Frontal cortex (tissue), 4 donors: ENCODE data around the gene DCTN1. TPM values are rescaled to one million over a fixed set of nuclear protein-coding genes. Genes with fewer than 3 reads are reported as not detected.
"Not testable (repeated sequence)": the region's sequence is repeated elsewhere in the genome, so short reads cannot be mapped to it uniquely, and the experiment has no call there.

ENCODE experiments used
- DNase-seq, 2 donors: peaks; one replicate each; pipeline ENCODE4 v3.0.0; 2012; ENCODE audit warnings: low spot score in 2 of 2
- FAIRE-seq: peaks from 2 replicates; lab custom pipeline; 2012; peaks lifted over from hg19 to GRCh38; lab: Jason Lieb, UNC
- total RNA-seq: library from RNA; depleted of rRNA; stranded (reverse); fragments of >200 nt; gene quantifications from one replicate; pipeline ENCODE4 v1.2.3, GENCODE V29; 2014
- donor health status: control.
- donor health status: control.
- donor health status: control.

The DCTN1 gene
- total RNA-seq, 1 donor from 2014 or later = 111 TPM

DNA sequence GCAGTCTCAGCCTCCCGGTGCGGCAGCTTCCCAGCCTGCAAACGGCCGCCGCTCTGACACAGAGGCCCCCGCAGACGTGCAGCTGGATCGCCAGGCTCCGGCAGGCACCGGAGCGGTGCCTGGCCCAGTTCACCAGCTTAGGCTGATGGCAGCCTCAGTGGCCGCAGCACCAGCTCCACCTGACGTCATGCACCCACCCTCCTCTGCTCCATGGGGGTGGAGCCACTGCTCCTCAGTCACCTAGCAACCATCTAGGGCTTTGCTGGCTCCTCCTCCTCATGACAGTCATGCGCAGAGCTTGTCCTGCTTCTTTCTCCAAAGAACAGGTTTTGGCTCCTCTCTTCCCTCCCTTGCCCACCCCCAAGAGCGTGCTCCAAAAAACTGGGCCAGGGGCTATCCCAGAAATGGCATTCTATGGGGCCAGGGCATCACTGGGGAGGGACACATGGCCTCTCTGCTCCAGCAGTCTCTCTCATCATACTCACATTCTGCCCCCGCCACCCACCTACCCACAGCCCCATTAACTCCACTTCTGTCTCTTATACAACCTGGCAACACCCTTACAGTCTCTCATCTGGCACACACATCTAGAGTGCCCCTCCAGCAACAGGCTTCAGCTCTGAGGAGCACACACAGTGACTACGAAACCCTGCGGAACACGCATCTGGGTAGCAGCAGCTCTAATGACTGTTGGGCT, 5.5 kb downstream of the DCTN1 start:
- DNase-seq (peak; percentile 80 to 96), FAIRE-seq (peak; percentile 67)

DNA sequence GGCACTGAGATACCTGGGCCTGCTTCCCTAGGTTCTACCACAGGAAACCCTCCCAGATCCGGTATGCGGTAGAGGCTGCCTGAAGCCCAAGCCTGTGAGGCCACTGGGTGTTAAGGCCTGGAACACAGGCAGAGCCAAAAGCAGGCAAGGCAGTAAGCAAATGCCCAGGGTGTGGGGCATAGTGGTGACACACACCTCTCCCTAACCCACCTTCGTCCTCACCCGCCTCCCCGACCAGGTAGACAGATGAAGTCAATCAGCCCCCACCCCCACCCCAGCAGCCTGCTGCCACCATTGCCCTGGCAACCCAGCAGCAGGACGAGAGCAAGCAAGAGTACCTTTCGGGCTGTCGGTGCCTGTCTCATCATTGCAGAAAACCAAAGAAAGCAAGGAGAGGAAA, 6.1 kb downstream of the DCTN1 start:
- DNase-seq = no peak
- FAIRE-seq = no peak

DNA sequence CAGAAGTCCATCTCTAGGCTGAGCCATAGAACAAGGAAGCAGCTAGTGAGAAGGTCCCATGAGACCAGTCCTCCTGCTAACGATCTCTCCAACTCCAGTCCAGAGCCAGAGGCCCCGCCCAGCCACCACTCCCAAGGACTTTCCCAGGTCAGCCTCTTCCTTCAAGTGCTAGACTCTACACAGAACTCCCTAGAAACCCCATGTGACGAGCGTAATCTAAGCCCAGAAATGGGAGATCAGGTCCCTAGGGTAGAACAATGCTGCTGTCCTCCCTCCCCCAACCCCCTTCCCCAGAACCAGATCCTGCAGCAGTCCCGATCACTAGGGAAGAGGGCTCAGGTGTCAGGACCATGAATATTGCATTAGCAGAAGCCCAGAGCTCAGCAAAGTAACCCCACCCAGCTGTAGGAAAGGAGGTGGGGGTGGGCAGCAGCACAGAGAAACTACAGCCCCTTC, 6.9 kb downstream of the DCTN1 start:
- no peak for FAIRE-seq
- no peak for DNase-seq

DNA sequence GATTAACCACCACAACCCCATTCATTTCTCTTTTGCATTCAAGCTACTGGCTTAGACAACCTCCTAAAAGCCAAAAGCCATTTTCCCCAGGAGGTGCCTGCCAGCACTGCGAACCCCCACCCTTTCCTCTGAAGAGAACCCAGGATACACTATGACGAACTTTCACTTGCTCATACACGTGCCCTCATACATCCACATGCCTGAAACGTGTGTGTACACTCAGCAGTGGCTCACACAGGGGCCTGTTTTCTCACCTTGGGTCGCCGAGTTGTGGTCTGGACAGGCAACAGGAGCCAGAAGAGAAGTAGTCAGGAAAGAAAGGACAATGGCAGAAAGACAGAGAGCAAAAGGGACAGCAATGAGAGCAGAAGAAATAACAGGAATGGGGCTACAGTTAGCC, 7.4 kb downstream of the DCTN1 start:
- DNase-seq (no peak), FAIRE-seq (no peak)

DNA sequence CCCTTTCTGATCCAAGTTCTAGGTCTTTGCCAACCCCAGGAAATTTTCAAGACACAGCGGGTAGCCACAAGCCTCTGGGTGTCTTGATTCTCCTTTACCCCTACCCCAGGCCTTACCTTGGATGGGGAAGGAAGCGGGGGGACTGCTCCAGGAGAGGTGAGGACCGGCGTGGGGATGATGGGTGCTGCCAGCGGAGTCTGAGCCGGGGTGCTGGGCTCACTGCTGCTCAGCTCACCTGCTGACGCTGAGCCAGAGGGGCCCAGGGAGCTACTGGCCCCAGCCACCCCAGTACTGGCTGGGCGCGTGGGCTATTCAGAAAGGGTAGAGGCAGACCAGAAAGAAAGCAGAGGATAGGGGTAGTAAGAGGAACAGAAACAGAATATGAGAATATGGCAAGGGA, 8.7 kb downstream of the DCTN1 start:
- no peak for DNase-seq
- FAIRE-seq = no peak

DNA sequence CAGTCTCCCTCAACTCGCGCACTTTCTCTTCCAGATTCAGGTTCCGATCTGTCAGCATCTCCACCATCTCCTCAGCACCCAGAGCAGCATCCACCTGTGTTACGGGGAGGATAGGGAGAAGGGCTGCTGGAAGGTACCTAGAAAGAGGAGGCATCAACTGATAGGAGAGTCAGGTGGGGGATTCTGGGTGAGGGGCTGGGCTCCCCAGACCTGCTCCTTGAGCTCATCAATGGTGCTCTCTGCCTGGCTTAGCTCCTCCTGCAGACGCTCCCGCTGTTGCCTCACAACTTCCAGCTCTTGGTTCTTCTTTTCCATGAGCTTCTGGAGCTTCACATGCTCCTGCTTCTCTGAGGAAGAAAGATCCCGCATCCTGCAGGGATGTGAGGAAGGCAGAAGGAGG, 10.1 kb downstream of the DCTN1 start:
- no peak for FAIRE-seq
- DNase-seq = no peak

DNA sequence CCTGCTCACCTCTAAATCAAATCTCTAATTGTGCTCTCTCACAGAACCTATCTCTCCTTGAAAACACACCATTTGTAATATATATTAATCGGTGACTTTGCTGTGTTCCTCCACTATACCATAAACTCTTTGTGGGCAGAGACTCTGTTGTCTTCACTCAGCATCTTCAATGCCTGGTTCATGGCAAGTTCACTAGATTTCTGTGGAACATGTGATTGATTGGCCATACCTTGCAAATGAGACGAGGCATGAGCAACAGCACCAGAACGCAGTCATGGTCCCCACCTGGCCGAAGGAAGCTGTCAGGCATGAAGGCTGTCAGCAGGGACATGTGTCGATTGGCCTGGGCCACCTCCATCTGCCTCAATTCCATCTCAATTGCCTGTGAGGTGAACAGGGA, 11.6 kb downstream of the DCTN1 start:
- FAIRE-seq (no peak), DNase-seq (no peak)

DNA sequence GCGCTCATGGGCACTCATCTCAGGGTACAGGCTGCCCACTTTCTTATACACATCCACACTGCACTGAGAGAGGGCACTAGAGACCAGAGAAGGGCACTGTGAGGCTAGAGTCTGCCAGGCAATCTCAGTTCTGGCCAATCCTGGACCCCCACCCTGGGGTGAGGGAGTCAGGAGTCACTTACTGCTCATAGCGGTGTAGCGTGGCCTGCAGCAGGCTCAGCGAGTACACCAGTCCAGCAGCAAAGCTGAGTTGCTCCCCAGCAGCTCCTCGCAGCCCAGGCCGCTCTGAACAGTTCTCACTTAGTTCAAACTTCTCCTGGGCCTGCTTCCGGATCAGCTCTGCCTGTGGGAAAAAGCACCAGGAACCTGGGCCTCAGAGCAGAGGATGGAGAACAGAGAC, 12.3 kb downstream of the DCTN1 start:
- FAIRE-seq = no peak
- no peak for DNase-seq

DNA sequence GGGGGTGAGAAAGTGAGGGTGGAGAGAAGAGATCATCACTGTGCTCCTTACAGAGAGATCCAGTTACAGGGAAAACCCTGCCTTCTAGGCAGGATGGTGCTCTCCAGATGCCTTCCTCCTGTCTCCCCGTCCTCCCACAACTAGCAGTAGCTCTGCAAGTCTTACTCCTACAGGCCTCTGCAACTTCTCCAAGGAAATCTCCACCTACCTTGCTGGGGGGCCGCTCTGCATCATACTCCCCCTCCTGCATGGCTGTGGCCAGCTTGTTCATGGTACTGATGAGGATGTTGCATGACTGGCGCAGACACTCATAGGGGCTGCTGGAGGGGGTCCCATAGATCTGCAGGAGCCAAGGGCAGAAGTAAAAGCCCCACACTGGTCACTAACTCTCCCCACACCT, 14.1 kb downstream of the DCTN1 start:
- FAIRE-seq = no peak
- no peak for DNase-seq

DNA sequence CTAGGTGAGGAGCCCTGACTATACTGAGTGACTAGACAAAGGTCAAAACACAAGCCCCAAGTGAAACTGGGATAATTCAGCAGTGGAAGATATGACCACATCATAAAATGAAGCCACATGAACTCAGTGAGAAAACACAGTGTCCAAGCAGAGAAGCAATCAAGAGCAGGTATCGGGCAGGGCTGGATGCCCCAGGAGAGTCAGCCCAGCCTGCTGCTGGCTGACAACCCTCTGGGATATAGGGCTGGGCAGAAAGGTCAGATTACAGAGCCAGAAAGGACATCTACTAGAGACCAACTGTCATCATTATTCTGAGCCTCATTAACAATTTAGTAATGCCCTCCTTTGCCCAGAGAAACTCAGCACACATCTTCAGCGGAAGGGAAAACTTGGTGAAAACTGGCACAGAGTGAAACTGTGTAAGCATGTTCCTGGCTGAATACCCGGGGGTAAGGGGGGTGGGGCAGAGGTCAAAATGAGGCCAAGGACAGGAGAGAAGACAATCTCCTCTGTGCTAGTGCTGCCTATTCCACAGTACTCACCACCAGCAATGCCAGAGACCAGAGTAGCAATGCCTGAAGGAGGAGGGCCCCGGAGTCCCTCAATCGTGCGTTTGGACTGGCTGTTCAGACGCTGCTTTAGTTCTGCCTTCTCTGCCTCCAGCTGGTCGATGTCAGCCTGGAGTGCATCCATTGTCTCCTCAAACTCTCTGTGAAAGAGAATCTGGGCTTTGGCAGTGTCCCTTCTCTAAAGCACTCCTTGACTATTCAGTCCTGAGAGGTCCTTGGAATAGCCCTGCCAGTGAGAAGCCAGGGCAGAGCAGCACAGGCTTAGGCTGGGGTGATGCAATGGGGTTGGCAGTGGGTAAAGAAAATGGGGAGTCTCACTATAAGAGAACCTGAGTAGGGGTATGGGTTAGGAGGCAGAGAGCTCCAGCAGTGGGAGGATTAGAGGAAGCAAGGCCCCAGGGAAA, 15.3 kb downstream of the DCTN1 start:
- no peak for FAIRE-seq
- no peak for DNase-seq

DNA sequence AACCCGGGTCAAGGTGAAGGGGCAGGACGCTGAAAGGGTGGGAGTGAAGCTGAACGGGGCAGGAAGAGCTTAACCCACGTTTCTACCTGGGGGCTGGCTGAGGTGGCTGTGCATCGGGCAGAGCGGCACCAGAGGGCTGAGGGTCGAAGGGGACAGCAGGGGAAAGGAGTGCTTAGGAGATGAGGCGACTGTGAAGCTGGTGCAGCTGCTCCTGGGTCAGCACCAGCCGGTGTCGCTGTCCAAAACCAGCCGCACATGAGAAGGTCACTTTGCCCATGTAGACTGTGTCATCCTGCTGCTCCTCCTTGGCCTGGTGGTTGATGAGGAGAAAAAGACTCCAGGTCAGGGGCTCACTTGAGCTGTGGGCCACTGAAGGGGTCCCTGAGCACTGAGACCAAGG, 18.8 kb downstream of the DCTN1 start:
- FAIRE-seq = no peak
- no peak for DNase-seq

DNA sequence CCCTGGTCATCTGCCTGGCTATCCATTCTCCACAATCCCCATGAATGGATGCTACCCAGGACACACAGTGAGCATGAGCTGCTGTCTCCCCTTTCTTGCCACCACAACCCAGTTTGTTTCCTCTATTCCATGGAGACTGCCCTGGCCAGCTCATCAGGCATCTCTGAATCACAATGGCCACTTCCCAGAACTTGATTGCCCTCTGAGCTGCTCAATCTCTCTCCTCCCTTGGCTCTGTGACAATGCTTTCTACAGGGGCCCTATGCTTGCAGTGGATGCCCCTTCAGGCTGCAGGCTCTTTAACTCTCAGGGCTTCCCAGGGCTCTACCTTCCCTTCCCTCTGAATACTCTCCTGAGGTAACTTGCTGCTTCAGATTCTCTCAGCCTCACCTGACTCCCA, 22.5 kb downstream of the DCTN1 start:
- no peak for DNase-seq
- FAIRE-seq = no peak

DNA sequence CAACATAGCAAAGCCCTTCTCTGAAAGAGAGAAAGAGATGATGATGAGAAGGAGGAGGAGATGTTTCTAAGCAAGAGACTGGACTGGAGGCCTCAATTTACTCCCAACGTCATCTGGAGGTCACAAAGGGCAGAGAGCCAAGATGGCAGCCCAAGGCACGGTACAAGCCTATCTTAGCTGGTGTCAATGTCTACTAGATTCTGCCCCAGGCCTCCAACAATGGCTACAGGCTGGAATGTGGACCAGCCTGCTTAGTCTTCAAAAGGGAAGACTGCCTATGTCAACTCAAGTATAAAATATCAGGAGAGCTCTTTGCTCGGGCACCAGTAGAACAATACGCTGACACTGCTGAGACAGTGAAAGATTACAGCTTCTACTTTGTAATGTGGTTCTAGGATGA, 30.2 kb downstream of the DCTN1 start:
- FAIRE-seq (no peak), DNase-seq (no peak)

DNA sequence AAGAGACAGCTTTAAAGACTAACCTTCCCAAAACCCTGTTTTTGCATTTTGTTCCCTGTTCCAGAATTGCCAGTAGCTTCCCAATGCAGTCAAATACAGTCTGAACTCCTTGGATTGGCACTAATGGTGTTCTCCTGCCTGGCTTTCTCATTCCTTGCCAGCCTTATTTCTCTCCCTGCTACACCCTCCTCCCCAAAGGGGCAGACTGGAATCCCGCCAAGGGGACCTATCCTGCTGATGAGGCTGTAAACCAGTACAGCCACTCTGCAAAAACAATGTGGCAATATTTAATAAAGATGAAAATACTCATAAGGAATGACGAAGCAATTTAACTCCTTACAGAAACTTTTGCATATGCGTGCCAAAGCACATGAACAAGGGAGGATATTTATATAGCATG, 32.4 kb downstream of the DCTN1 start:
- no peak for FAIRE-seq
- DNase-seq = no peak

DNA sequence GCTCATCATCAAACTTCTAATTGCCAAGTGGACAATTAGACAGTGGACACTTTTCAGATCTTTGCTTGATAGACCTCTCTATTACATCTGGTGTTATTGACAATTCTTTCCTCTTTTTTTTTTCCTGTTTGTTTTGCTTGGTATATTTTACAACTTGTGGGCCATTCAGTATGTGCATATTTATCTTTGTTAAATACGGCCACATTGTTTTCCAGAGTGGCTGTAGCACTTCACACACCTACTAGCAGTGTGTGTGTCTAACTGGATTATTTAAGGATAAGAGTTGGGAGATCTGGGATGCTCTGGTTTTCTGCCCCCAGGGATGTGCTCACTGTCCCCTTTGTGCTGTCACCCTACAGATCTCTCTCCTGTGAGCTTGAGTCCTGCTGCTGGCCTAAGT, 32.8 kb downstream of the DCTN1 start:
- no peak for DNase-seq
- no peak for FAIRE-seq

DNA sequence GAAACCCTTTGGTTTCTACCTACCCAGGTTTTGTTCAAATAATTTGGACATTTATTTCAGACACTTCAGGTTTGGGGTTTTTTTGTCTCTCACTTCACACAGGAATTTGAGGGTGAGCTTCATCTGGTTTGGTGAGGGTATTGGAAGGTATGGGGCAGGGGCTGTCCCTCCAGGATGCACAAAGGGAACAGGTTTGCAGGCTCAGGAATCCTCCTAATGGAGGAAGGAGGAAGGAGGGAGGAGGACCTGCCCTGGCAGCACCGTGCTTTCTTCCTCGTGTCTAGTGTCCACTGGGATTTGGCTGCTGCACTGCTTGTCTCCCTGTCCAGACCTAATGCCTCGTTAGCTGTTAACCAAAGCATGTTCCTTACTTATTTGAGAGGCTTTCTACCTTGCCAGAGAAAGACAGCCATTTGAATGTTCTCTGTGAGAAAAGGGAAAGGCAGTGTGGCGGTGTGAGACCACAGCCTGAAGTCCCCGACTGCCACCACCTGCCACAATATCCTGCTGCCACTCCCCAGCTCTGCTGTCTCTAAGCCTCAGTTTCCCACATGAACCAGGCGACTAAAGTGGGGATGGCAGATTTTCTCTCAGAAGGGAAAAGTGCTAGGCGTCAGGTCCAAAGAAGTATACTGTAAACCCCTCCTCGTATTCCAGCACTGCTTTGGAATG, 34.7 kb downstream of the DCTN1 start:
- DNase-seq (no peak), FAIRE-seq (no peak)

DNA sequence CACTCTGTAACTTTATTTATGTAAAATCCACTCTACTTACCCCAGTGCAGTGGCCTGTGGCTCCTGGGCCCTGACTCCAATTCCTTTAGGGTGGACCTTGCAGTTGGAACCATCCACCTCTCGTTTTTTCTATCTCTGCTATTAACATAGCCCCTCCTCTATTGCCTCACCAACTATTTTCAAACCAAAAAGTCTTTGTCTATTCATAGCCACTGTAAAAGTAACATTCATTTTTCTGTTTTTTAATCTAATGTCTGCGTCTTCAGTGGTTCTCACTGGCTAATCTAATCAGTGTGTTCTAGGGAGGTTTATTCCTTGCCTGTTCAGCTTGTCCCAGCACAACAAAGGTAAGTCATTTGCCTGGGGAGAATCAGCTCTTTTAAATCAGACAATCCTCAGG, 36.8 kb downstream of the DCTN1 start, which contains the start of gene SLC4A5:
Gene SLC4A5, minus strand, starts transcription at position 101 of the 400 bp plus-strand sequence. CDS start 28,393 bp downstream, outside the sequence.
- no peak for DNase-seq
- no peak for FAIRE-seq

DNA sequence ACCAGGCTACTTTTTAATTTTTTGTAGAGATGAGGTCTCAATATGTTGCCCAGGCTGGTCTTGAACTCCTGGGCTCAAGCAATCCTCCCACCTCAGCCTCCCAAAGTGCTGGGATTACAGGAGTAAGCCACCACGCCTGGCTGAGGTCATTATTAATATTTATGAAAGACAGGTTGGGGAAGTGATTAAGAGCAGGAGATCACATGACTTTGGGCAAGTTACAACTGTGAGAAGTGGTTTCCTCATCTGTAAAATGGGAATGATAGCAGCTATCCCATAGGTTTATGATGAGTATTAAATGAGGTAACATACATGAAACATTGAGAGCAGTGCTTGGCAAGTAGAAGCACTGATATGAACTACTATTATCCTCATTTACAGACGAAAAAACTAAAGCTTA, 43.9 kb downstream of the DCTN1 start:
- FAIRE-seq, DNase-seq: not testable (repeated sequence)

DNA sequence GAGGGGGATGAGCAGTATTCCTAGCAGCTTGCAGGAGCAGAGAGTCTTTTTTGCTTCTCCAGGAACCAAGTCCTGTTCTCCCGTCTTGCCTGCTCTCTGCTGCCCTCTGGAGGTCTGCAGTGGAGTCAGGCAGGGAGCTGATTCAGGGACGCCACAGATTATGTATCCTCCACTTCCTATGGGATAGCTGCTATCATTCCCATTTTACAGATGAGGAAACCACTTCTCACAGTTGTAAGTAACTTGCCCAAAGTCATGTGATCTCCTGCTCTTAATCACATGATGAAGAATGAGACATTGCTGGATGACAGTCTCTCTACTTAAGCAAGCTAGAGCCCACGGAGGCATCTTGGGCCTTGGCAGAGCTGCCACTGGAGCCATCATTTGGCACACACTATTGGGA, 45.2 kb downstream of the DCTN1 start:
- FAIRE-seq = no peak
- peak; percentile 24 to 55 for DNase-seq

DNA sequence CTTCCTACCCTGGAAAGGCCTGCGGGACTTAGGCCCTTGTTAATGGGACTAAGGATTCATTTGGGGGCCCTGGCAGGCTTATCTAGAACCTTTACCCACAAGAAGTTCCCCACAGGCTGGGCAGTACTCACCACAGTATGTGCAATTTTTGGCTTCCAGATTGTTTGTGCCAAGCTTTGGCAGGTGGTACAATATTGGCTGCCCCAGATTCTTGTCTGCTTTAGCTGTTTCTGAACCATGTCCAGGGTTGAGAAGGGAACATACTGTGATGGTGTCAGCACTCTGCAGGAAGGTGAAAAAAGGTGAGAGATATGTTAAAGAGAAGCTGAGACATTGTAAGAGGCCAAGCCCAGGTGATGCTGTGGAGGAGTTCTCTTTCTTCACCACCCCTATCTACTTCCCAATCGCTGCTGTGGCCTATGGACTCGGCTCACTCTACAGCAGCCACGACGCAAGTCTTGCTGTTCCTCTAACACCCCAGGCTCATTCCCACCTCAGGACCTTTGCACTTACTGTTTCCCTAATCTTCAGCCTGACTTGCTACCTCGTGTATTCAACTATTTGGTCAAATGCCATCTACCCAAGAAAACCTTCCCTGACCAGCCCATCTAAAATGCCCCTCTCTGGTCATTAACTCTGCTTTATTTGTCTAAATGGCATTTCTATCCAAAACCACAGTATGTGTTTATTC, 46.1 kb downstream of the DCTN1 start:
- DNase-seq = no peak
- no peak for FAIRE-seq
